Measurements from ENCODE around the gene KRTAP1-1.
A peak's percentile ranks its signal among the peaks of the same experiment; 100 is the strongest.
"Not testable (repeated sequence)": the region's sequence is repeated elsewhere in the genome, so short reads cannot be mapped to it uniquely, and the experiment has no call there.

The KRTAP1-1 gene

DNA sequence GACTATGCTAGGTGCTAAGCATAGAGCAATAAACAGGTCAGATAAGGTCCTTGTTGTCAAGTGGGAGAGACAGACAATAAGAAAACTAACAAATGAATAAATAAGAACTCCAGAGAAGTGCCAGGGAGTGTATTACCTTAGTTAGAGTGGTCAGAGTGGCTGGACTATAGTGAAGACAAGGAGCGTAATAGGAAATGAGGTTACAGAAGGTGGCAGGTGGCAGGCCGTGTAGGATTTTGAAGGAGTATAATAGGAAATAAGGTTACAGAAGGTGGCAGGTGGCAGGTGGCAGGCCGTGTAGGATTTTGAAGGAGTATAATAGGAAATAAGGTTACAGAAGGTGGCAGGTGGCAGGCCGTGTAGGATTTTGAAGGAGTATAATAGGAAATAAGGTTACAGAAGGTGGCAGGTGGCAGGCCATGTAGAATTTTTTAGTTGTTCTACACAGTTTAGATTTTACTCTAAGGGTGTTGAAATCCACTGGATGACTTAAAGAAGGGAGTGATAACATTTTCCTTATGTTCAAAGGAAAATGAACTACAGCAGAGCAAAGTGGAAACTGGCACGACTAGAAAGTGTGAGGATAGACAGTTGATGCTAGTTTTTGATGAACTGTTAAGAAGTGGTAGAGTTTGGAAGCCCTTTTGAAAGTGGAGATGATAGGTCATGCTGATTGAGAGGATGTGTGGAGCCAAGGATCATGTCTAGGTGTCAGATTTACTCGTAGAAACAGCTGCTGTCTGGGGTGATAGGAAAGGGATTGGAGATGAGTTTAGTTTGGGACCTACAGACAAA, 28.7 kb downstream of the KRTAP1-1 start:
- DNase-seq (ENCODE audit: low spot score) = no peak

DNA sequence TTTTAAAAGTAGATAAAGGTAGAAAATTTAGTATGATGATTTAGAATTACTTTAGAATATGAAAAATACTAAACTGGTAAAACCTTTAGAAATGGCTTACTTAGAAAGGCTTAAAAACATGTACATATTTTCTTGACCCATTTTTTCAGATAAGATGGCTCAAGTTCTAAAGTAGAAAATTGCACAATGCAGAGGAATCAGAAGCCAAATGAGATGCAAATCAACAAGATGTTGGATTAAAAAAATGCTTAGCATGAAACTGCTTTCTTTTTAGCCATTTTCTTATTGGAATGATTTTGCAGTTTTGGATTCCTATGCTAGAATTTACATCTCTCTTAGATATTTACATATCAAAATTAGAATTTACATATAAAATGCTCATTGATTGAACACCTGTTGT, 30.8 kb downstream of the KRTAP1-1 start:
- DNase-seq (ENCODE audit: low spot score) = no peak

DNA sequence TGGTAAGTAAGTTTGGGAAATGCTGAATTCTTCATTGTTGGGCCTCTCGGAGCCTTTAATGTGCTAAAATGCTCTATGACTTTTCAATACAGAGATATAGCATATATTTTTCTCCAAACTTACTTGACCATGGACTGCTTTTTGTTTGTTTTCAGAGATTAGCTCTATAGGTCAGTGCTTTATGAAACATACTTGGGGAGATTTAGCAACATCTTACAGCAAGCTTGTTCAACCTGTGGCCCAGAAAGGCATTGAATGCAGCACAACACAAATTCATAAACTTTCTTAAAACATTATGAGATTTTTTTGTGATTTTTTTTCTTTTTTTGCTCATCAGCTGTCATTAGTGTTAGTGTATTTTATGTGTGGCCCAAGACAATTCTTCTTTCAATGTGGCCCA, 31.3 kb downstream of the KRTAP1-1 start:
- DNase-seq (ENCODE audit: low spot score) = no peak

DNA sequence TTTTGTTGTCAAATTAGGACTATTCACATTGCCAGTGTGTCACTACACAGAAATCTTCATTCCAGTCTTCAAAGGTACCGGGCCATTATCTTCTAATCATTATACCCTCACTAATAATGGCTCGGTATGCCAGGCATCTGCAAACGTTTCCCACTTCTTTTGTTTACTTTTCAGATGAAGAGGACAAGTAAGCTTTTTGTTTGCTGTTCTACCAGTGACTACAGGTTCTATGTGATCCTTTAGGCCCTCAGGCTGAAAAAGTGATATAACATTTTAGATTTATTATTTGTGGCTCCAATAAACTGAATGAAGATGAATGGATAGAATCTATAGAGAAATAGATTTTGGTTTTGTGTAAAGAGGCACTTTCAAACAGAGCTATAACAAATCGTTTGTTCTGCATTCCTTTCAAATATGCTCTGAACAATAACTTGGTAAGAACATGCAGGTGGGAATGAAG, 31.9 kb downstream of the KRTAP1-1 start:
- no peak for DNase-seq (ENCODE audit: low spot score)

DNA sequence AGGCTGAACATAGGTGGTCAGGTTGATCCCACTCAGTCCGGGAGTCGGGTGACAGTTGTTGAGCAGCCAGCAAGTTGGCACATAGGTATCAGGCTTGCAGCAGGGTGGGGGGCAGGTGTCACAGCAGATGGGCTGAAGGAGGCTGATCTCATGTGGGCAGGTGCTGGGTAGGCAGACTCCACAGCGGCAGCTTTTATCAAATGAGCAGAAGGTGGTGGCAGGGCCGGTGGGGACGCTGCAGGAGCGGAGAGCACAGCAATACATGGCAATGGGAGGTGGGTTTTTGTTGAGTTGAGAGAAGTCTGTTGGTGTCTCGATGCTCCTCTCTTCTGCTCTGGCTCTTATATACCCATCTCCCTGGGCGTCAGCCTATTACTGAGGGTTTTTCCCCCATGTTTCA, 32.4 kb downstream of the KRTAP1-1 start, which contains the start of gene KRTAP3-1:
TSS of gene KRTAP3-1 (minus strand) at position 318 of the 400 bp plus-strand sequence. CDS start at position 264, 54 bp downstream.
- no peak for DNase-seq (ENCODE audit: low spot score)

DNA sequence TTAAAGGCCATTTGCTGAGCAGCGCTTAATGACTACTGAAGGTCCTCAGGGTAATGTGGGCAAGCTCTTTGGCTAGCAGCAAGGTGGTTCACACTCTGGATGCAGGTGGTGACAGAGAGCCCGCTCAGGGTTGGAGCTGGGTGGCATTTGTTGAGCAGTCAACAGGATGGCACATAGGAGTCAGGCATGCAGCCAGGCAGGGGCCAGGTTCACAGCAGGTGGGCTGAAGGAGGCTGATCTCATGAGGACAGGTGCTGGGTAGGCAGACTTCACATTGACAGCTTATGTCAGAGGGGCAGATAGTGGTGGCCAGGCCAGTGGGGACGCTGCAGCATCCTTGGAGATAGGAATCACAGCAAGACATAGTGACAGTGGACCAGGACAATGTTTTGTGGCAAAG, 36.9 kb downstream of the KRTAP1-1 start:
- no peak for DNase-seq (ENCODE audit: low spot score)

DNA sequence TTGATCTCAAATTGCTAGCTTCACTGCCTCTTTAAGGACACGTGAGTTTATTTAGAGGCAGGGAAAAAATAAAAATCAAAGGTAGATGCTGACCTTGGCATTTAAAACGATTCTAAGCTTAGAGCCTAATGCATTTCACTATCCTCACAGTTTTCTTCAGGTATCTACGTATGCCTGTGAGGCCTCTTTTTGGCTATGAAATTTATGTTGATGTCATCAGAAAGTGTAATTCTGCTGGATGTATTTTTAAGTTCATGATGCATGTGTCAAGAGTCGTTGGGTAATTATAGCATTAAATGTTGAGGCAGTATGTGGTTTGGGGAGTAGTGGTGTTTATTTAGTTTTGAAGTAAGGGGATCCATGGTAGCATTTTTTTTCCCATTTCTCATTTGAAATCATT, 37.3 kb downstream of the KRTAP1-1 start:
- no peak for DNase-seq (ENCODE audit: low spot score)

DNA sequence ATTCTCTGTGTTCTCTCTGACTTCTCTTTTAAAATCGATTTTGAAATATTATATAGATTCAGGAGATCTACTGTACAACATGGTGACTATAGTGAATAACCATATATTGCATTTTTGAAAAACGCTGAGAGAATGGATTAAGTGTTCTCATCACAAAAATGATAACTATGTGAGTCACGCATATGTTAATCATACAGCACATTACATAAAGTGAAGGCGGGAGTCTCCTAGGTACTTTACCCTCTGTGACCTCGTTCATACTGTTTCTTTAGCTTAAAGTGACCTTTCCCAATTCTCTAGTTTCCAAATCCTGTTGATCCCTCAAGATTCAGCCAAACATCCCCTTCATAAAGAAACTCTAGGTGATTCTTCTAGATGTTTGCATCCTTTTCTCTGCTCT, 38.4 kb downstream of the KRTAP1-1 start:
- peak; percentile 17 for DNase-seq (ENCODE audit: low spot score)

DNA sequence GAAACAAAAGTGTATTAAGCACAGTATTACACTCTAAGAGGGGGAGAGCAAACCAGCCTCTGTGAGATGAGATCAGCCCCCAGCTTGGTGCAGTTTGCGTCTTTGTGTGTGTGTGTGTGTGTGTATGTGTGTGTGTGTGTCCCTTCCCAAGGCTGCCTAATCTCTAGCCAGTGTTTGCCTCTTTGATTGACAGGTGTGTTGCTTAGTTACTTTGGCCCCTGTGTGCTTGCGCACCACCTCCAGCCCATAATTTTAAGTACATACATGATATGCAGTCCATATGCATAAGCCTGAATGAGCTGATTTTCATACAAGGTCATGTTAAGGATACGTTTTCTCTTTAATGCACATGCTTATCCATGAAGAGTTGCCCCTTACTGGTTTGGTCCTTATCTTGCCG, 39.5 kb downstream of the KRTAP1-1 start:
- DNase-seq (ENCODE audit: low spot score) = no peak

DNA sequence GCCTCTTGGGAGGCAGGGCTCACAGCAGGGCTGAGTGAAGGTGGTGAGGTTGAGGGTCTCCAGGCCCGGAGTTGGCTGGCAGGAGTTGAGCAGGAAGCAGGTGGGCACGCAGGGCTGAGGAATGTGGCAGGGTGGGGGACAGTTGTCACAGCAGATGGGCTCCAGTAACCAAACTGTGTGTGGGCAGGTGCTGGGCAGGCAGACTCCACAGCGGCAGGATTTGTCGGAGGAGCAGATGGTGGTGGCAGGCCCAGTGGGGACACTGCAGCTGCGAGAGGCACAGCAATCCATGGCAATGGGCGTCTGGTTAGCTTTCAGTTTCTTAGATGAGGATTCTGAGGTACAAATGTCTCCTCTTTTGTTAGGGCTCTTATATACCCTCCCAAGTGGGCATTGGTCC, 41.7 kb downstream of the KRTAP1-1 start, which contains the start of gene KRTAP3-2:
TSS of gene KRTAP3-2 (minus strand) at position 344 of the 400 bp plus-strand sequence. CDS start at position 291, 53 bp downstream.
- not testable (repeated sequence) for DNase-seq (ENCODE audit: low spot score)

DNA sequence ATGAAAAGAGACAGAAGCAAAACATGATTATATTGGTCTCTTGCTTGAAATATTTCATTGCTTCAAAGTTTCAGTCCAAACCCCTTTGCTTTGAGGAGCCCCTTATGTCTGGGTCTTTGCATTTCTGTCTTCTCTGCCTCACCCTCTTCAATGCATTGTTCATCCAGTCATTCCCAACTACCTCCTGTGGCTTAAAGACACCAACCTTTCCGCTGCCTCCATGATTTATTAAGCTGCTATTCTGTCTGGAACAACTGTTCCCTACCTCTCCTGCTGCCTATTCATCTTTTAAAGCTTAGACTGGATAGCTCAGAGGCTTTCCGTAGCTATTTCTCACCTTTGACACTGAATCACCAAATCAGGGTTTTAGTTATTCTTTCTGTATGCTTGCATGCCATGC, 43.9 kb downstream of the KRTAP1-1 start:
- no peak for DNase-seq (ENCODE audit: low spot score)

DNA sequence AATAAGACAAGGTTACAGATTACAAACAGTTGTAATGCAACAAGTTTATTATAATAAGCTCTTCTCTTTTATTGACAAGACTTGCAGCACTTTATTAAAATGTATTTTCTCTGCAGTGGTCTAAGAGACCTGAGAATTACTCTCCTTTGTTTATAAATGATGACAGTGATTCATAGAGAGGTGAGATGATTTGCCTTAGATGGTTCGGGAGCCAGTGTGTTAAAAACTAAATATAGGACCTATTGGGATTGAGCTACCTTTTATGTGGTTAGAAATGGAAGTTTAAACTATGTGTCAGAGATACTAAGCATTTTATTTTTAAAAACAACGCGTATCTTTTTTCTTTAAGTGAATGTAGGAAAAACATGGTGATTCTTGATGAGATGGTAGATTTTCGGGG, 44.4 kb downstream of the KRTAP1-1 start:
- no peak for DNase-seq (ENCODE audit: low spot score)

DNA sequence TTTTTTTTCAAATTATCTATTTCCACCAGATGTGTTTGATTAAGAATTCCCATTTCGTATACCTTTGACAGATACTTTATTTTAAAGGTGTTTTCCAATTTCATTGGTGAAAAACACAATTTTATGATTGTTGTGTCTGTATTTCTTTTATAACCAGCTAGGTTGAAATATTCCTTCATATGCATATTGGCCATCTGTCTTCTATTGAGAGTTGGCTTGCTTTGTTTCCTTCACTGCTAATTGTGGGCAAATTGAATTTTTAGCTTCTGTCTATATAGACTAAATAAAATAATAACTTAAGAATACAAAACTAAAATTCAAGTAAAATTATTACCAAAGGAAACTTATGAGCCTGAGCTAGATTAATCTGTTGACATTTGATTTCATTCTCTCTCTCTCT, 46.1 kb downstream of the KRTAP1-1 start:
- no peak for DNase-seq (ENCODE audit: low spot score)

DNA sequence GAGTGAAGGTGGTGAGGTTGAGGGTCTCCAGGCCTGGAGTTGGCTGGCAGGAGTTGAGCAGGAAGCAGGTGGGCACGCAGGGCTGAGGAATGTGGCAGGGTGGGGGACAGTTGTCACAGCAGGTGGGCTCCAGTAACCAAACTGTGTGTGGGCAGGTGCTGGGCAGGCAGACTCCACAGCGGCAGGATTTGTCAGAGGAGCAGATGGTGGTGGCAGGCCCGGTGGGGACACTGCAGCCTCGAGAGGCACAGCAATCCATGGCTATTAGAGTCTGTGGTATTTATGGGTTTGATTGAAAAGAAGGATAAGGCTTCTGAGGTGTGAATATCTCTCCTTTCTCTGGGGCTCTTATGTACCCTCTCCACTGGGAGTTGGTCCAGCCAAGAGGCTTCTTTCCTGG, 47.4 kb downstream of the KRTAP1-1 start, which contains the start of gene KRTAP3-3:
TSS of gene KRTAP3-3 (minus strand) at position 326 of the 400 bp plus-strand sequence. CDS start at position 259, 67 bp downstream.
- no peak for DNase-seq (ENCODE audit: low spot score)

DNA sequence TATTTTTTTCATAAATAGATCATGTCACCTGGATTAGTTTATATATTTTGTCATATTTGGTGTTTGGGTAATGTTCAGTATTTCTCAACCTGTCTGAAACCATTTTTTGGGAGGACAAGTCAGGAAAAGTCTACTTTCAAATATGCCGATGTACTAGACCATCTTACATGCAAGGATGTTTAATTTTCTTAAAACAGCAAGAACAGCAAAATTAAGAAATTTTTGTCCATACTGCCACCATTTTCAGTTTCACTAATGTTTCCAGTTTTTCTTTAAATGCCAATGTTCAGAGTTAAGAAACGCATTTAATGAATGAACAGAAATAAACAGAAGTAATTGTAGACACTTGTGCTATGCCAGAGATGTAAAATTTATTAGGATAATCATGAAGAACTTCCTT, 48.2 kb downstream of the KRTAP1-1 start:
- no peak for DNase-seq (ENCODE audit: low spot score)

DNA sequence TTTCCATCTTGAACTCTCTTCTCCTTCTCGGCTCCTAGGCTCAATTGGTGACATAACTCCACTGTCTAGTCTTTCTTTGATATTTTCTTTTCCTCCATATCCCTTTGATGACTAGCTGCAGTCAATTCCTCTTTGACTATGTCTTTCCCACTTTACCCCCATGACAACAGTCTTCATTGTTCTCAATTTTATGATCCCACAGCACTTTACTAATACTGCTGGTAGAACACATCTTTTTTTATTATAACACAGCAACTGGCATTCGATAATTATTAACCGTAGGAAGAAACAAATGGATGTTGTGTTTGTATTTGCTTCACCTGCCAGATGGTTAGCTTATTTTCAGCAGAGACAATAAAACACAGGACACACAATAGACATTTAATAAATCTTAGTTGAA, 48.6 kb downstream of the KRTAP1-1 start:
- peak; percentile 26 for DNase-seq (ENCODE audit: low spot score)
